Kidney (tissue), 14 donors: ENCODE measurements around the gene EDEM3. TPM values are rescaled to one million over a fixed set of nuclear protein-coding genes. Genes with fewer than 3 reads are reported as not detected.

Experiments
- DNase-seq, 5 donors: peaks; one replicate each; pipeline ENCODE4 v3.0.0-alpha.2; 2013 to 2020
- FAIRE-seq: peaks from 2 replicates; lab custom pipeline; 2012; peaks lifted over from hg19 to GRCh38; lab: Jason Lieb, UNC
- H3K27ac ChIP-seq, 2 donors: one replicate each; pipeline ENCODE4 v1.7.0; 2013; ENCODE audit warnings: low read depth in 2 of 2, low read length in 2 of 2, inconsistent platforms in 1 of 2
- H3K27me3 ChIP-seq: one replicate; pipeline ENCODE4 v1.7.1; 2013; ENCODE audit warnings: low read length, inconsistent platforms; ENCODE audit not compliant: control insufficient read depth, insufficient read depth
- H3K36me3 ChIP-seq, 3 donors: one replicate each; pipeline versions ENCODE4 v1.7.0 to v1.7.1; 2013; ENCODE audit warnings: low read length in 3 of 3, control low read depth in 1 of 3, inconsistent platforms in 1 of 3; ENCODE audit not compliant: insufficient read depth in 3 of 3, control insufficient read depth in 2 of 3
- H3K4me1 ChIP-seq, 3 donors: one replicate each; pipeline versions ENCODE4 v1.7.0 to v1.7.1; 2013; ENCODE audit warnings: low read length in 3 of 3, inconsistent platforms in 1 of 3, low read depth in 1 of 3; ENCODE audit not compliant: control insufficient read depth in 2 of 3, insufficient read depth in 2 of 3
- H3K4me3 ChIP-seq, 3 donors: one replicate each; pipeline versions ENCODE4 v1.7.0 to v1.8.1; 2013; ENCODE audit warnings: low read length in 3 of 3, control low read depth in 1 of 3, inconsistent platforms in 1 of 3
- H3K9ac ChIP-seq, 3 donors: one replicate each; pipeline versions ENCODE4 v1.7.0 to v1.7.1; 2013; ENCODE audit warnings: low read length in 3 of 3, control low read depth in 1 of 3, inconsistent platforms in 1 of 3
- H3K9me3 ChIP-seq, 3 donors: one replicate each; pipeline versions ENCODE4 v1.7.0 to v1.7.1; 2013; ENCODE audit warnings: low read length in 3 of 3, control low read depth in 1 of 3, inconsistent platforms in 1 of 3; ENCODE audit not compliant: control insufficient read depth in 2 of 3, insufficient read depth in 1 of 3
- intact Hi-C: fragments of 100-400 bp; cut with DNase I; formaldehyde crosslinking; loops from one replicate; pipeline ENCODE4 v1.11.1; 2022
- polyA plus RNA-seq: library from polyadenylated mRNA; stranded (reverse); fragments of 350-450 nt; fragmentation: Illumina TruSeq; extraction: RNeasy Lipid Tissue Mini Kit (QIAGEN cat#74804); gene quantifications from one replicate; pipeline ENCODE4 v1.2.3, GENCODE V29; 2014; ENCODE audit warnings: low read depth, low replicate concordance; ENCODE audit not compliant: insufficient read depth
- total RNA-seq: library from RNA; stranded (reverse); fragmentation: NEBNext Ultra II Directional; extraction: Animal tissue kit (Norgen Biotek cat#: 25700); gene quantifications from one replicate; pipeline ENCODE4 v1.2.1, GENCODE V29; 2021
- TF ChIP-seq, protein P1 (sequence below): IDR thresholded peaks from 3 replicates; pipeline ENCODE4 v1.5.1; 2012; ENCODE audit warnings: mild to moderate bottlenecking, moderate library complexity, borderline replicate concordance; ENCODE audit not compliant: insufficient read depth; ENCODE audit errors: extremely low read depth
- donor health status: control.
- donor health status: control.
- donor health status: control.
- donor health status: control.
- donor health status: control.
- donor health status: DM: yes; HTN: yes; CAD: no.
- donor health status: Normal renal cell carcinoma (clear cell type).

EDEM3 gene
- total and polyA plus RNA-seq, 2 donors from 2014 or later = 9.1 to 31.7 TPM

DNA sequence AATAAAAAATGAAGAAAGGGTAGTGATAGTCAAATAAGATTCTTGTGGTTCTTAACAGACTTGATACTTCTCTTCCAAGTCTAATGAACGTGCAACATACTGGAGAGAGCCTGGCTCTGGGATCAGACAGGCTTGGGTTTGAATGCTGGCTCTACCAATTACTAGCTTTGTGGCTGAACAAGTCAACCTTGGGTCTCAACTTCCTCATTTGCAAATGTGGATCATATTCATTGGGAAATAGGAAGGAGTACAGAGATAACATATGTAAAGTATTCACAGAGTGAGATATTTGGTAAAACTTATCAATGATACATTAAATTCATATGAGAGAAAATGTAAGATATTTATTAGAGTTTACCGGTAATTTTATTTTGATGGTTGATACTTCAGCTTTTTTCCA lies 2.0 kb downstream of the EDEM3 start:
- DNase-seq (no peak), FAIRE-seq (no peak)
- no peaks in the 10 kb centered on the region for H3K9me3 ChIP-seq
- TF ChIP-seq, protein P1, sequence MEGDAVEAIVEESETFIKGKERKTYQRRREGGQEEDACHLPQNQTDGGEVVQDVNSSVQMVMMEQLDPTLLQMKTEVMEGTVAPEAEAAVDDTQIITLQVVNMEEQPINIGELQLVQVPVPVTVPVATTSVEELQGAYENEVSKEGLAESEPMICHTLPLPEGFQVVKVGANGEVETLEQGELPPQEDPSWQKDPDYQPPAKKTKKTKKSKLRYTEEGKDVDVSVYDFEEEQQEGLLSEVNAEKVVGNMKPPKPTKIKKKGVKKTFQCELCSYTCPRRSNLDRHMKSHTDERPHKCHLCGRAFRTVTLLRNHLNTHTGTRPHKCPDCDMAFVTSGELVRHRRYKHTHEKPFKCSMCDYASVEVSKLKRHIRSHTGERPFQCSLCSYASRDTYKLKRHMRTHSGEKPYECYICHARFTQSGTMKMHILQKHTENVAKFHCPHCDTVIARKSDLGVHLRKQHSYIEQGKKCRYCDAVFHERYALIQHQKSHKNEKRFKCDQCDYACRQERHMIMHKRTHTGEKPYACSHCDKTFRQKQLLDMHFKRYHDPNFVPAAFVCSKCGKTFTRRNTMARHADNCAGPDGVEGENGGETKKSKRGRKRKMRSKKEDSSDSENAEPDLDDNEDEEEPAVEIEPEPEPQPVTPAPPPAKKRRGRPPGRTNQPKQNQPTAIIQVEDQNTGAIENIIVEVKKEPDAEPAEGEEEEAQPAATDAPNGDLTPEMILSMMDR = no peak
- H3K27ac ChIP-seq = no peak overlapping the region
- H3K9ac ChIP-seq = no peak overlapping the region
- intact Hi-C loops = no loop called here
- H3K4me1 ChIP-seq = peaks cover 0 to 7% (median 0%) of the 10 kb centered on the region in 3 donors
- no peaks in the 10 kb centered on the region for H3K36me3 ChIP-seq
- H3K4me3 ChIP-seq = no peak overlapping the region
- H3K27me3 ChIP-seq = no peaks in the 10 kb centered on the region

DNA sequence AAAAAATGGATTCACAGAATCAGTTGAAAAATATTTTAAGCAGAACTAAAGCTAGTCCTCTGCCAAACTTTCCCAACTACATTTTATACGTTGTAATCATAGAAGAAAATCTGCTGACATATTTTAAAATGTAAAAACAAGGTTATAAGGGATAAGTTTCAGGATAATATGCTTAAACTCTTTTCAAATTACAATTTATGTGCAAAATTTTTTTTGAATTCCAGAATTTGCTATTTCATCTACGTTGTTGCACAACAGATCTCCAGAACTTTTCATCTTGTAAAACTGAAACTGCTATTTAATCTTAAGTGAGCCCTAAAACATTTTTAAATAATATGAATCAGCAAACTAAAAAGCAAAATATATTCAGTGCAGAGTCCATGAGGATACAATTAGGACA lies 5.9 kb downstream of the EDEM3 start:
- H3K27me3 ChIP-seq = no peaks in the 10 kb centered on the region
- FAIRE-seq = no peak
- no peak for DNase-seq
- H3K4me1 ChIP-seq = peaks cover 0 to 18% (median 5%) of the 10 kb centered on the region in 3 donors
- H3K36me3 ChIP-seq = no peaks in the 10 kb centered on the region
- H3K4me3 ChIP-seq = no peak overlapping the region
- H3K27ac ChIP-seq = no peak overlapping the region
- H3K9me3 ChIP-seq = no peaks in the 10 kb centered on the region
- no peak overlapping the region for H3K9ac ChIP-seq
- intact Hi-C loops = no loop called here
- TF ChIP-seq, protein P1 = no peak

DNA sequence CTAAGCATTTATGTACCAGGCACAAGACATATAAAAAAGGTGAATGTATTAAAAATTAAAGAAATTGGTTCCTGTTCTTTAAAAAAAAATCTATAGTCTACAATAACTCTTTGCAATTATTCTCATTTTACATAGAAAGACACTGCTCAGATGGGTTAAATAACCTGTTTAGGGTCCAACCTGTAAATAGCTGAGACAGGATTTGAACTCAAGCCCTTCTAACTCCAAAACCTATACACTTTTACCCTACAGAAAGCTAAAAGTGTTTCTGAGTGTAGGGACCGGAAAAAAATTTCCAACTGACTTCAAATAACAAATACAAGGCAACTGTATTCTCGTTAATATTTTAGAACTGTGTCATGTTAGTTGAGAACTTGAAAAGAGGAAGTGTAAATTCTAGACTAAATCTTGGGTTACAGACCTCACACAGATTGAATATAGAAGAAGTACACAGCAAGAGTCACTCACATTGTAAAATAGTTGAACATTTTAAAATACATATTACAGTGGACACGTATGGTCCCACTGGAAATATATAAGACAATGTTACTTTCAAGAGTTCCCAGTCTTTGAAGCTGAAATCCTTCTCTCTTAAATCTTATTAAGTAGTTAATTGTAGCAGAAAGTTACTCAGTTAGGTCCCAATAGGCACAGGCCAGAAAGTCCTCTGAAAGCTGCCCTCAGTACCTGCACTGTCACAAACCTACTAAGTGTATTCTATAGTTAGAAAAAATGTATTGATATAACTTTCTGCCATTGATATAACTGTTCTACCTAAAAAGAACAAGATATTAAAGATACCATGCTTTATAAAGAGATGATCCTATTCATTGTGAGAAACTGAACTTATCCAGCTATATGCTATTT lies 7.3 kb downstream of the EDEM3 start:
- Histone ChIP-seq H3K9ac (no peak overlapping the region), H3K4me3 (no peak overlapping the region), H3K36me3 (no peaks in the 10 kb centered on the region), H3K4me1 (peaks cover 0 to 11% (median 5%) of the 10 kb centered on the region in 3 donors), H3K27ac (no peak overlapping the region), H3K9me3 (no peaks in the 10 kb centered on the region), H3K27me3 (no peaks in the 10 kb centered on the region)
- TF ChIP-seq, protein P1 = no peak
- DNase-seq = no peak
- no peak for FAIRE-seq
- intact Hi-C loops = no loop called here
